ENCODE data around the gene LRRC4C.

GRCh38 chr11:40187295-40187694, 1272.2 kb downstream of the LRRC4C start:
- TF ChIP-seq CTCF (IDR thresholded peaks at IDR 0.05; ENCODE audit: low read length) (no peak), EZH2 (IDR thresholded peaks at IDR 0.05; ENCODE audit: borderline replicate concordance, low read length) (no peak)

Measured in OCI-LY1 (cell line).